Measurements from ENCODE around the gene TTC13. TPM values are rescaled to one million over a fixed set of nuclear protein-coding genes. Genes with fewer than 3 reads are reported as not detected.

Gene TTC13
- total RNA-seq, 1 donor from 2014 or later: 18.6 TPM

GRCh38 chr1:230902349-230902923 is 76.2 kb downstream of the TTC13 start:
- no peak for DNase-seq
- Histone ChIP-seq H3K4me3 (no peak overlapping the region), H3K36me3 (peaks cover 2% of the 10 kb centered on the region), H3K4me1 (peaks cover 31% of the 10 kb centered on the region), H3K9me3 (no peaks in the 10 kb centered on the region), H3K27ac (no peak overlapping the region), H3K27me3 (no peaks in the 10 kb centered on the region)
- ATAC-seq: no peak
- intact Hi-C loops (cut with DNase I): no loop called here
- no peak for TF ChIP-seq CTCF (IDR thresholded peaks at IDR 0.05)

- DNase-seq (peak; percentile 84), ATAC-seq (peak; percentile 87)
- Histone ChIP-seq H3K9me3 (no peaks in the 10 kb centered on the region), H3K4me3 (no peak overlapping the region), H3K27ac (peak overlapping the region; percentile 42), H3K4me1 (peaks cover 34% of the 10 kb centered on the region), H3K36me3 (no peaks in the 10 kb centered on the region), H3K27me3 (no peaks in the 10 kb centered on the region)
- intact Hi-C loops (cut with DNase I): no loop called here
- no peak for TF ChIP-seq CTCF (IDR thresholded peaks at IDR 0.05)
Measured at GRCh38 chr1:230901671-230902070, 77.0 kb downstream of the TTC13 start.

- Histone ChIP-seq H3K4me3 (no peak overlapping the region), H3K27ac (peak overlapping the region; percentile 42), H3K36me3 (no peaks in the 10 kb centered on the region), H3K27me3 (no peaks in the 10 kb centered on the region), H3K4me1 (peaks cover 41% of the 10 kb centered on the region), H3K9me3 (no peaks in the 10 kb centered on the region)
- DNase-seq: peak; percentile 72
- TF ChIP-seq CTCF (IDR thresholded peaks at IDR 0.05): no peak
- intact Hi-C loops (cut with DNase I): no loop called here
- ATAC-seq: peak; percentile 71
Measured at GRCh38 chr1:230900984-230901383, 77.7 kb downstream of the TTC13 start.

GRCh38 chr1:230899841-230900251 is 78.8 kb downstream of the TTC13 start:
- TF ChIP-seq CTCF (IDR thresholded peaks at IDR 0.05): no peak
- no peaks in the 10 kb centered on the region for H3K9me3 ChIP-seq
- intact Hi-C loops (cut with DNase I): no loop called here
- peak overlapping the region; percentile 42 for H3K27ac ChIP-seq
- DNase-seq (no peak), ATAC-seq (peak; percentile 63)
- H3K36me3 ChIP-seq: no peaks in the 10 kb centered on the region
- peaks cover 41% of the 10 kb centered on the region for H3K4me1 ChIP-seq
- H3K27me3 ChIP-seq: no peaks in the 10 kb centered on the region
- no peak overlapping the region for H3K4me3 ChIP-seq

GRCh38 chr1:230898748-230899147 is 79.9 kb downstream of the TTC13 start:
- TF ChIP-seq CTCF (IDR thresholded peaks at IDR 0.05): no peak
- Histone ChIP-seq H3K36me3 (no peaks in the 10 kb centered on the region), H3K27me3 (no peaks in the 10 kb centered on the region), H3K4me3 (no peak overlapping the region), H3K9me3 (no peaks in the 10 kb centered on the region), H3K4me1 (peaks cover 41% of the 10 kb centered on the region), H3K27ac (no peak overlapping the region)
- ATAC-seq (no peak), DNase-seq (no peak)
- intact Hi-C loops (cut with DNase I): no loop called here

- DNase-seq: no peak
Measured at GRCh38 chr1:230898144-230898543, 80.5 kb downstream of the TTC13 start.

More at GRCh38 chr1:230898144-230898543, 80.5 kb downstream of the TTC13 start:
- no peaks in the 10 kb centered on the region for H3K27me3 ChIP-seq
- no peaks in the 10 kb centered on the region for H3K9me3 ChIP-seq
- H3K36me3 ChIP-seq: no peaks in the 10 kb centered on the region
- no peak overlapping the region for H3K27ac ChIP-seq
- H3K4me1 ChIP-seq: peaks cover 41% of the 10 kb centered on the region
- H3K4me3 ChIP-seq: no peak overlapping the region
- ATAC-seq: no peak
- no peak for TF ChIP-seq CTCF (IDR thresholded peaks at IDR 0.05)
- intact Hi-C loops (cut with DNase I): no loop called here
